ENCODE data around the gene TFDP1.

TFDP1 gene

GRCh38 chr13:113634279-113635047 is 49.9 kb downstream of the TFDP1 start:
- no peak for DNase-seq (ENCODE audit: low read depth)

GRCh38 chr13:113635048-113635420 is 50.5 kb downstream of the TFDP1 start:
- no peak for DNase-seq (ENCODE audit: low read depth)

DNA sequence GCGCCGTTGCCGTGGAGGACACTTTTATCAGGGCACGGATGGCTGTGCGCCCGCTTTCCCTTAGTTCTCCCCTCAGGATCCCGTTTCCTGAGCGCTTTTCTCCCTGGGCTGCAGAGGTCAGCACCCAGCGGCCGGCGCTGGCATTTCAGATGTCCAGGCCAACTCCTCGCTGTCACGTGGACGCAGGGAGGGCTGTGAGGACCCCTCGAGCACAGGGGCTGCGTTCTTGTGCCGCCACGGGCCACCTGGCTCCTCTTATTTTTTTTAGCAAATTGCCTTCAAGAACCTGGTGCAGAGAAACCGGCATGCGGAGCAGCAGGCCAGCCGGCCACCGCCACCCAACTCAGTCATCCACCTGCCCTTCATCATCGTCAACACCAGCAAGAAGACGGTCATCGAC is 51.2 kb downstream of the TFDP1 start:
- DNase-seq (ENCODE audit: low read depth) = no peak

GRCh38 chr13:113636266-113636963 is 51.9 kb downstream of the TFDP1 start:
- DNase-seq (ENCODE audit: low read depth) = no peak

DNA sequence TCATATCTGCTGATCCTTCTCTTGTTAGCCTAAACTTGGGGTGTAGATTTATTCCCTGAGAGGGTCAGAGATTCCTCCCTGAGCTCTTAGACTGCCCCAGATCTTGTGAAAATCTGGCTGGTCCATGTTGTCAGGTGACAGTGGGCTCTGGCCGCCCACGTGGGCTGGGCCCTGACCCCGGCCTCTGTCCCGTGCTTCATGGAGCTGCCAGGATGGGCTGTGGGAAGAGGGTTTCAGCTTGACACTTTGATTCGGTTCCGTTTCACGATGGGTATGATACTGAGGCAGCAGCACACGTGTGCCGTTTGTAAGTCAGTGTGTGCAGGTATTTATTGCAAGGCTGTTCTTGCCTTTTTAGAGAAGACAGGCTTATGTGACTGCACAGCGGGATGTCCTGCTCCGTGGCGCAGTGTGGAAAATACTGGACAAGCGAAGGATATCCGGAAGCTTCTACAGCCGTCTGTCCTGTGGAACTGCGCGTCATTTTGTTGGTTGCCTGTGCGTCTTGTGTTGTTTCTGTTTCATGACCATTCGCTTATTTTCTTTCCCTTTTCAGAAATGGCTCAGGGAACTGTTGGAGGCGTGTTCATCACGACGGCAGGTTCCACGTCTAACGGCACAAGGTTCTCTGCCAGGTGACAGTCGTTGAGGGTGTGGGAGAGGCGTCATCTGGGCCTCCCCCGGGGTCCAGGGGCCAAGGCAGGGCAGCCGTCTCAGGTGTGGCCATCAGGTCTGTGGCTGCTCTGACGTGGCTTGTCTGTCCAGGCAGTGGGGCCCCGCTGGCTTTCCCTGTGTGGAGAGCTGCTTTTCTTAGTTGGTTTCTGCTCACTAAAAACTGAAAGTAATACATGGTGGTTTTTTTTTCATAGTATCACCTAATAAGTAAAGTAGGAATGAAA is 53.0 kb downstream of the TFDP1 start:
- no peak for DNase-seq (ENCODE audit: low read depth)

GRCh38 chr13:113638173-113638746 is 53.7 kb downstream of the TFDP1 start:
- no peak for DNase-seq (ENCODE audit: low read depth)

DNA sequence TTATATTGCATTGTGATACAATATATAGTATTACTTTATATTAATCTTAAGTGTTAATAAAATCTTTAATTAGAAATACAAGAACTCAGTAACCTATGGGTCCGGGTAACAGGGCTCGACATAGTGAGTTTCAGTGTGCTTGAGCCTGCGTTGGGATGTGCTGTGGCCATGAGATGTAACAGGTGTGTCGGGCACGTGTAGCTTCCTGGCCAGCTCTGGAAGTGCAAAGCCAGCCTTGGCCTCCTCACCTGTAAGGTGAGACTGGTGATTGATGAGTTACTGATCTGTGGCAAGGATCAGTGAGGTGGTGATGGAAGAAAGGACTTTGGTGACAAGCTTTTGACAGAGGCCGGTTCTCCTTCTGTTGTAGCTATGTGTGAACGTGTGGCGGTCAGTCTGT is 54.3 kb downstream of the TFDP1 start:
- no peak for DNase-seq (ENCODE audit: low read depth)

DNA sequence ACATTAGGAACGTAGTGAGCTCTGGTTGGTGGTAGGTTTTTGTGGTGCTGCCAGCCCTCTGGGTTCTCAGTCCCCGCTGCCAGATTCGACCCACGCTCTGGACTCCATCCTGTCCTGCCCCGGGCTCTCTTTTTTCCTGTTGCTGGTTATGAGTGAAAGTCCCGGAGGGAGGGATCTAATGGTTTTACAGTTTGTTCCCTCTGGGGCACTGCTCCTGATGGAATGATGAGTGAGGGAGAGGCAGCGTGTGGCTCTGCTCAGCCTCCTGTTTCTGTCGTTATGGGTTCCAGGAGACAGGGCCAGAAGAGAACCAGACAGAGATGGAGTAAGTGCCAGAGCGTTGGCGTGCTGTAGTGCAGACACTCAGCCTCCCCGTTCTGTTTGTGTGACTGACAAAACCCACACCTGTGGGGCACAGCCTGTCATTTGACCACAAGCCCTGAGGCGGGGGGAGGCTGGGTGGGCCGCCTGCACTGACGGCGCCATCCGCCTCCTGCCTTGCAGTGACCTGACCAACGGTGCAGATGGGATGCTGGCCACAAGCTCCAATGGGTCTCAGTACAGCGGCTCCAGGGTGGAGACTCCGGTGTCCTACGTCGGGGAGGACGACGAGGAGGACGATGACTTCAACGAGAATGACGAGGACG is 55.2 kb downstream of the TFDP1 start:
- DNase-seq (ENCODE audit: low read depth) = no peak

DNA sequence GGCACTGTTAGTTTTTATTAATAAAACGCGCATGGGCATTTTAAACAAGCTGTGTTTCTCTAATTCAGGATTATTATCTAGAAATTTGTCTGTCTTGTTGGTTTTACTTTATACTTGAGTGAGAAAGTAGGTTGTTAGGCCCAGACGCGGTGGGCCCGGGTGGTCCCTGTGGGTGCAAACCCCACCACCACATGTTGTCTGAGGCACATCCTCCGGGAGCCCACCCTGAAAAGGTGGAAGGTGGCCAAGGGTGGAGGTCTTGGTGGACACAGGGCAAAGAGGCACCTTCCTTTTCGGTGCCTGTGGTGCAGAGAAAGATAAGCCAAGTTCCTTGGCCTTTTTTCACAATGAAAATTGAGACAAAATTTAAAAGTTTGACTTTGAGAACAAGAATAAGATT is 56.9 kb downstream of the TFDP1 start:
- no peak for DNase-seq (ENCODE audit: low read depth)

DNA sequence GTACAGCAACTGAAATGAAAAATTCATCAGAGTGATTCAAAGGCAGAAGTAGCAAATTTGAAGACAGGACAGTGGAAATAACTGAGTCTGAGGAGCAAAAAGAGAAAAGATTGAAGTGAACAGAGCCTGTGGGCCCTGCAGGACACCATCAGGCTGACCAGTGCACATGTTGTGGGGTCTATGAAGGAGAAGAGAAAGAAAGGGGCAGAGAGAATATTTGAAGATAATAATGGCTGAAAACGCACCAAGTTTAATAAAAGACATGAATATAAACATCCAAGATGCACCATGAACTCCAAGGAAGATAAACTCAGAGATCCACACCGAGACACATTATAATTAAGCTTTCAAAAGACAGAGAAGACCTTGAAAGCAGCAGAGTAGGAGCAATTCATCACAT is 58.0 kb downstream of the TFDP1 start:
- no peak for DNase-seq (ENCODE audit: low read depth)

GRCh38 chr13:113643593-113643992 is 59.0 kb downstream of the TFDP1 start:
- DNase-seq (ENCODE audit: low read depth) = no peak

GRCh38 chr13:113644800-113645199 is 60.2 kb downstream of the TFDP1 start:
- no peak for DNase-seq (ENCODE audit: low read depth)

DNA sequence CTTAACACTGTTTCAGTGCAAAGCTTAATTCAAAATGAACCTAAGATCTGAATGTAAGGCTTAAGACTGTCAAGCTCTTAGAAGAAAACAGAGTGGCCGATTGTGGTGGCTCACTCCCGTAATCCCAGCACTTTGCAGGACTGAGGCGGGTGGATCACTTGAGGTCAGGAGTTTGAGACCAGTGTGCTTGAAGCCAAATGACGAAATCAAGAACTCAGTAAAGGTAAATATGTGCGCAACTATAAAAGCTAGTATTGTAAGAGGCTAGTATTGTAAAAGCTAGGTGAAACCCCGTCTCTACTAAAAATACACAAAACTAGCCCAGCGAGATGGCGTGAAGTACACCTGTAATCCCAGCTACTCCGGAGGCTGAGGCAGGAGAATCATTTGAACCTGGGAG is 60.8 kb downstream of the TFDP1 start:
- no peak for DNase-seq (ENCODE audit: low read depth)

DNA sequence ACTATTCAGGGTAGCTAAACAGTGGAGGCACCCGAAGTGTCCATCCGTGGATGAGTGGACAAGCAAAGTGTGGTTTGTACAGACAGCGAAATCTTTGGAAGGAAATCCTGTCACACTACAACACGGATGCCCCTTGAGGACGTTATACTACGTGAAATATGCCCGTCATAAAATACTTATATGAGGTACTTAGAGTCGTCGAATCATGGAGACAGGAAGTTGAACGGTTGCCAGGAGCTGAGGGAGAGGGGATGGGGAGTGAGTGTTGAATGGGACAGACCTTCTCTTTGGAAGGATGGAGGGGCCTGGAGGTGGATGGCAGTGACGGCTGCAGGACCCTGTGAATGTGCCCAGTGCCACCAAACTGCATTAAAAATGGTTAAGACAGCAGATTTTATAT is 61.8 kb downstream of the TFDP1 start:
- no peak for DNase-seq (ENCODE audit: low read depth)

DNA sequence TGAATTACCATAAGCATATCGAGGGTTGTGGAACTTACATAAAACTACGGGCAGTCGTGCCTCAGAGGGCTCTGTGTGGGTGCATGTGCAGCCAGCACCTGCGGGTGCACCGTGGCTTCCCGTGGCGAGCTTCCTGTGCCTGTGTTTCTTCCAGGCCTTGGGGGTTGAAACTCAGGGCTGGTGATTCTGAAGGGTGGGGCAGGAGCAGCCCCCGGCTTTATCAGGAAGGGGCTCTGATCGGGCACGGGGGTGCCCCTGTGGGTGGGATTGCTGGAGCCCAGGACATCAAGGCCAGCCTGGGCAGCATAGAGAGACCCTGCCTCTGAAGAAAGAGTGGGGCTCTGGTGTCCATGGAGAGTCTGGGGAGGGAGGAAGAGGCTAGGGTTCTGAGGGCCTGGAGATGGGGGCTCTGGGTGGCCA is 62.4 kb downstream of the TFDP1 start:
- no peak for DNase-seq (ENCODE audit: low read depth)

- no peak for DNase-seq (ENCODE audit: low read depth)
Observed at GRCh38 chr13:113647351-113648215, 63.0 kb downstream of the TFDP1 start.

- no peak for DNase-seq (ENCODE audit: low read depth)
Observed at GRCh38 chr13:113648216-113648610, 63.7 kb downstream of the TFDP1 start.

DNA sequence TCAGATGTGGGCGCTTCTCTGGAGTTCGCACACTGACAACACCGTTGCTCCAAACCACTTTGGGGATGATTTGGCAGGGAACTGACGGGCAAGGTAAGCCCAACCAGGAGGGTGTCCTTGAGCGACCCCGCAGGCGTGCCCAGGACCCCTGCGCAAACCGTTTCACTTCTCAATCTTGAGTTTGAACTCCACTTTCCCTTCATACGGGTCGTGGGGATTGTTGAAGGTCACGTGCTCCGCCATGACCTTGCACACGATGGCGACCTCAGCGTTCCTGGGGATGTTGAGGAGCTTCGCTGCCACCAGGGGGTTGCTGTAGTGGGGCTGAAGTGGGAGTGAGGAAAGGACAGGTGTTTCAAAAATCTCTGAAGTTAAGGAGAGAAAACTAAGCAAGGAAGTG is 64.7 kb downstream of the TFDP1 start:
- no peak for DNase-seq (ENCODE audit: low read depth)

DNA sequence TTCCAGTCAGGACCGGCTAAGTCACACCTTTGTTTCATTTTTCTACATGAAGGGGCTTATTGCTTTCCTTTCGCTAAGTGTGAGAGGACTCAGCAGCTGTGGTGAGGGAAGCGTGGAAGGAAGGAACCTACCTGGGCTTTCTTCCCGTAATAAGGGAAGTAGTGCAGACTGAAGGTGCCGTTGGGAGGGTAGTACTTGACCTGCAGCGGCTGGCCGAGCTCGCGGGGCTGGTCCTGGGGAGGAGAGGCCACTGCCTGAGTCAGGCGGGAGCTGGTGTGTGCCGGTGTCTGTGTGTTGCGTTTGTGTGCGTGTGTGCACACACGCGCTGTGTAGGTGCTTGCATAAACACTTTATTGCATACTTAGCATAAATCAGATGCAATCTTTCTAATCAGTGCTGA is 65.7 kb downstream of the TFDP1 start:
- DNase-seq (ENCODE audit: low read depth) = no peak

GRCh38 chr13:113650731-113651148 is 66.2 kb downstream of the TFDP1 start:
- no peak for DNase-seq (ENCODE audit: low read depth)

Measured in stimulated activated CD8-positive, alpha-beta memory T cell treated with anti-CD3 and anti-CD28 coated beads, Interleukin-12 subunit alpha, Interleukin-12 subunit beta, amount 100 ng/mL, for 4 hours (primary cell).